Raji (cell line): ENCODE measurements around the gene ADARB2.

Experiments
- POLR2A ChIP-seq: IDR thresholded peaks from 2 replicates; pipeline ENCODE4 v1.6.1; 2011; ENCODE audit warnings: low read depth, low read length, control low read depth; ENCODE audit not compliant: insufficient read depth

The ADARB2 gene

DNA sequence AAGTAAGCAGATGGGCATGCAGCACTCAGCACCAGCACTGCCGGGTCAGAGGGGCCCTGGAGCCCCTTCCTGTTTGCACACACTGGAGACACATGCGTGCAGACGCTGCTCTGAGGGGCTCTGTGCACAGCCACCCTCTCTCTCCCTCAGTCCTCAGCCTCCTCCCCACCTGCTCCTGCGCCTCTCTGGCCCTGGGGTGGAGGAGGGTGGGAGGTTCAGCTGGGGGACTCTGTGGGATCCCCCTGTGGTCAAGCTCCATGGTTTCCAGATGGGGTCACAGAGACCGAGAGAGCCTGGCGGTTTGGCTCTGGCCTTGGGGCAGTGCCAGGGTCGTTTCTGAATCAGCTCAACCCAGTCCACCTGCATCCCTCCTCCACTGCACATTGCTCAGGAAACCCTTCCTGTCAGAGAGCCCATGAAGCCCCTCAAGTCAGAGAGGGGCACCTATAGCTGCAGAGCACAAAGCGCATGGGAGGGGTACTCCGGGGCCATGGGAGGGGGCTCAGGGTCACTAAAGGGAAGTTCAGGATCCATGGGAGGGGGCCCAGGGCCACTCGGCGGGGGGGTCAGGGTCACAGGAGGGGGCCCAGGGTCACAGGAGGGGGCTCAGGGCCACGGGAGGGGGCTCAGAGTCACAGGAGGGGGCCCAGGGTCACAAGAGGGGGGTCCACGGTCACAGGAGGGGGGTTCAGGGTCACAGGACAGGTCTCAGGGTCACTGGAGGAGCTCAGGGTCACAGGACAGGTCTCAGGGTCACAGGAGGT, 161.7 kb downstream of the ADARB2 start:
- TF ChIP-seq POLR2A: no peak

- no peak for TF ChIP-seq POLR2A
Observed at GRCh38 chr10:1574719-1575118, 162.6 kb downstream of the ADARB2 start.

- TF ChIP-seq POLR2A: no peak
Observed at GRCh38 chr10:1573981-1574380, 163.3 kb downstream of the ADARB2 start.

GRCh38 chr10:1573334-1573969, 163.9 kb downstream of the ADARB2 start:
- TF ChIP-seq POLR2A: no peak

DNA sequence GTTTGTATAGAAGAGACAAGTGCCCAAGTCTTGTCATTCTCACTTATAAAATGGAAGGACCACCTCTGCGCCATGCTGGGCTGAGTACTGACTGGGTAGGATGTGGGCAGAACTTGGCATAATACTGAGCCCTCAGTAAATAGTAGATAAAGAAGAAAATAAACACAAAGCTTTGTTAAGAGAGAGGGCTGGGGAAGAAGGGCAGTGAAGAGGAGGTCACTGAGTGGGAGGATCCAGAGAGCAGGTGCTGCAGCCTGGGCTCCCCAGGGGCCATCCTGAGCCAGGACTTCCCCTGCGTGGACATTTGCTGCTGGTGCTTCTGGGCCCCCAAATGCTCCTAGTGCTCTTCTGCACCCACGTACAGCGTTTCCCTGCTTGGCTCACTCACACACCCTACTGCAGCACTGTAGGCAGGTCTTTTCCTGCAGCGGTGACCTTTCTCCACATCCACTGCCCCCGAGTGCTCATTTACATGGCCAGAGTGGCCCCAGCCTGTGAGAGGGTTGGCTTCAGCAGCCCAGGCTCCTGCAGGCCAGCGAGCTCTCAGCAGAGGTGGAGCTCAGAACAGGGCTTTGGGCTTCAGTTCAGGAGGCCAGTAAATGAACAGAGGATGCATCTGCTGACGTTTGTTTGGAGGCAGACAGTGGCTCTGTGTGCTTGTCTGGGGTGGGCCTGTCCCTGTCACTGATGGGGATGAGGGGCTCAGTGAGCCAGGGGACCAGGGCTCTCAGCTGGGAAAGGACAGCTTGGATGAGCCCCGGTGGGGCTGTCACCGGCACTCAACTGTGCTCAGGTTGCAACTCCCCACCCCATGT, 164.6 kb downstream of the ADARB2 start:
- TF ChIP-seq POLR2A: no peak

DNA sequence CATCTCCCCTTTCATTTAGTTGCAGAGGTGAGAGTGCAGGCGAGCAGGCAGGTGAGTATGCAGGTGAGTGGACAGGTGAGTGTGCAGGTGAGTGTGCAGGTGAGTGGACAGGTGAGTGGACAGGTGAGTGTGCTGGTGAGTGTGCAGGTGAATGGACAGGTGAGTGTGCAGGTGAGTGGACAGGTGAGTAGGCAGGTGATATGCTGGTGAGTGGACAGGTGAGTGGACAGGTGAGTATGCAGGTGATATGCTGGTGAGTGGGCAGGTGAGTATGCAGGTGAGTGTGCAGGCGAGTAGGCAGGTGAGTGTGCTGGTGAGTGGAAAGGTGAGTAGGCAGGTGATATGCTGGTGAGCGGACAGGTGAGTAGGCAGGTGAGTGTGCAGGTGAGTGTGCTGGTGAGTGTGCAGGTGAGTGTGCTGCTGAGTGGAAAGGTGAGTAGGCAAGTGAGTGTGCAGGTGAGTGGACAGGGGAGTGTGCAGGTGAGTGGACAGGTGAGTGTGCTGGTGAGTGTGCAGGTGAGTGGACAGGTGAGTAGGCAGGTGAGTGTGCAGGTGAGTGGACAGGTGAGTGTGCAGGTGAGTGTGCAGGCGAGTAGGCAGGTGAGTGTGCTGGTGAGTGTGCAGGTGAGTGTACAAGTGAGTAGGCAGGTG, 165.6 kb downstream of the ADARB2 start:
- TF ChIP-seq POLR2A: no peak

DNA sequence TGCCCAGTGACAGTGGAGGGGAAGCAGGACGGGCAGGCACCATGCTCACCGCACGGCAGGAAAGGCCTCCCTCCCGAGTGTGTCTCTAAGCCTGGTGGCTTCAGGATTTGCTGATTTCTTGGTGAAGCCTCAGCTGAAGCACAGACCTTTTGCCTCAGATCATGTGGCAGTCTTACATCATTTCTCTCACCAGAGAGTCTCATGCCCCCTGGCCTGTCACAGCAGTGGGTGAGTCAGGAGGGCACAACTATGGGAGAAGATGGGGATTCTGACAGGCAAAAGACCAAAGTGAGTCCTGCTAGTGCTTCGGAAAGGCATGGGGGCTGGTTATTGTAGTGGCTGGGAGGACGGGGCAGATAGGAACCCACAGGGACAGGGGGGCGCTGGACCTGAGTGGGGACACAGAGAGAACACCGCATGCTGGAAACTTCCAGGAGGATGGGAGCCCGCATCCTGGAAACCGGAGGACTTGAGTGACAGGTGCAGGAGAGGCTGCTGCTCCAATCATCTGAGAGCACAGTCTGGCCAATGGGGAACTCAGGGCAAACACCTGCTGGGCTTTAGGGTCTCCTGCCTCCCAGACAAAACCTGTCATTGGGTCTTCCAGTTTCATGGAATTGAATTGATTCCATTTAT, 166.8 kb downstream of the ADARB2 start:
- no peak for TF ChIP-seq POLR2A

DNA sequence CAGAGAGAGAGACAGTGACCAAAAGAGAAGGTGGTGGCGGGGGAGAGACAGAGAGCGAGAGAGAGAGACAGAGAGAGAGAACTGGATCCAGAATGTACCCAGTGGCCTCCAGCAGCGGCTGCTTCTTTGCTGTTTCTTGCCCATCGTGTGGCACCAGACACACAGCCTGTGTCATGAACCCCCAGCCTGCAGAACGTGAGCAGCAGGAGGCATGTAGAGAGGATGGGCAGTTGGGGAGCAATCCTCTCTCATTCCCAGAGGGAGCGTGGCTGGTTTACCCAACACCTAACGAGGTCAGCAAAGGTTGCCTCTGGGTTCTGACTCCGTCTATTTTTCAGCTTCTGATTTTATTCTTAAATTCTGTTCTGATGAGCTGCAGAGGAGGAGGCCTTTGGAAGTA, 168.1 kb downstream of the ADARB2 start:
- no peak for TF ChIP-seq POLR2A

DNA sequence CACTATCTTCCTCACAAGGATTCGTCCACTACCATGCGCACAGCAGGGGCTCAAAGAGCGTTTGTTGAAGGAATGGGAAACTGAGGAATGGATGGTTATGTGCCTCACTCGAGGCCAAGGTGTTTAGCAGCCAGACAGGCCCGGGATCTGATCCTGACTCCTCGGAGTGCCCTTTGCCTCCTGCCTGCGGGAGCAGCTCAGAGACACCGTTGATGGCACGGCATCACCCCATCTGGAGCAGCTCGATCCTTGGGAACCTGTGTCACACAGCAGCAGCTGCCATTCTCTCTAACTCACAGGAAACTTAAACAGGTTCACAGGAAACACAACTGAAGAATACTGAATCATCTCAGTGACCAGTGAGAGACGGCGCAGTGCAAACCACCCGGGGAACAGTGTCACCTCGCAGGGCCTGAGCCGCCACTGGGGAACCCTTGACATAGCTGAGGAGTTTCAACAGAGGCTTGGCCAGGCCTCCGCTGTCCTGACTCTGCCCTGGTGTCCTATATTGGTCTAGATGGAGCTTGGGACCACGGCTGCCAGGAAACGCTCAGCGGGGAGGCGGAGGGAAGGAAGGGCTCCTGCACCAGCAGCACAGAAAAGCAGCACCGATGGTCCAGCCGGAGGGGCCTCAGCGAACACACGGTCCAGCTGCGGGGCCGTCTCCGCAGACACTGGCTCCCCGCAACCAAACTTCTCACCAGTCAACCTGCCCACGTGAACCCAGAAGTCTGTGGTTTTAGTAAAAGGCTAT, 169.4 kb downstream of the ADARB2 start:
- no peak for TF ChIP-seq POLR2A

DNA sequence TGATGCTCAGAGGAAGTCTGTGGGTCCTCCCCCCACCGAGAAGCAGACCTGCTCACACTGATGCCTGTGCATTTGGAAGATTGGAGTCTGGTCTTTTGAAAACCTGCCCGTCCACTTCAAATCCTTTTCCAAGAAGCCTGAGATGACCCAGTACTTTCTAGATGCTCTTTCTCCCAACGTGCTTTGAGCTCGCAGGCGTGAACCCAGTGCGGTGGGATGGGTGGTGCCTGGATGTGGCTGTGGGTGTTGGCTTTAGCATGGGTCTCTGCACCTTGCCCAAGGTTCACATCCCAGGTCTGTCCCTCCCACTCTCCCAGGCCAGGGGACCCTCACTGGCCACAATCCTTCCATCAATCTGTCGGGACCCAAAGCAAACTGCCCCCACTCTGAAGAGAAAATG, 170.2 kb downstream of the ADARB2 start:
- no peak for TF ChIP-seq POLR2A

DNA sequence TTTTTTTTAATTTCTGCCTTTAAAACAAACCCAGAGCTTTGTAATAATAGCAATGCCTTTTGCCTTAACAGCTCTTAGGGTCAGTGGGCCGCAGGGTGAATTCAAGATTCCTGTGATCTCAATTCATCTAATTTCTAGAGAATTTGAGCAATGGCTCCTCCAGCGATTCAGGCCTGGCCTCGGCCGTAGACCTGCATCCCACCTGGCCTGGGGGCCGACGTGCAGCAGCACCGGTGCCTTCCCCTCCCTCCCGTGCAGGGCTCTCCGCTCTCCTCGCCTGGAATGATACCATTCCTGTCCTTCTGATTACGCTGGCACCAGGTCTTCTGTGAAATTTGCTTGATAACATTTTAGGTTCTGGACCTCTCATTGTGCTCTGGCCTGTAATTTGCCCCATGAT, 172.5 kb downstream of the ADARB2 start:
- TF ChIP-seq POLR2A: no peak

DNA sequence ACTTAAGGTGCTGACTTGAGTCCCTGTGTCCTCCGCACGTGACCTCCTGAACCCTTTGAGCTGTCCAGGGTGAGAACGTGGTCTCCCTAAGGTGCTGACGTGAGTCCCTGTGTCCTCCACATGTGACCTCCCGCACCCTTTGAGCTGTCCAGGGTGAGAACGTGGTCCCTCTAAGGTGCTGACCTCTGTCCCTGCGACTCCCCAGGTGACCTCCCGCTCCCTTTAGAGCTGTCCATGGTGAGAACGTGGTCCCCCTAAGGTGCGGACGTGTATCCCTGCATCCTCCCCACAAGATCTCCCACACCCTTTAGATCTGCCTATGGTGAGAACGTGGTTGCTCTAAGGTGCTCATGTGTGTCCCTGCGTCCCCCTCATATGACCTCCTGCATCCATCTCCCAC, 174.3 kb downstream of the ADARB2 start:
- no peak for TF ChIP-seq POLR2A

DNA sequence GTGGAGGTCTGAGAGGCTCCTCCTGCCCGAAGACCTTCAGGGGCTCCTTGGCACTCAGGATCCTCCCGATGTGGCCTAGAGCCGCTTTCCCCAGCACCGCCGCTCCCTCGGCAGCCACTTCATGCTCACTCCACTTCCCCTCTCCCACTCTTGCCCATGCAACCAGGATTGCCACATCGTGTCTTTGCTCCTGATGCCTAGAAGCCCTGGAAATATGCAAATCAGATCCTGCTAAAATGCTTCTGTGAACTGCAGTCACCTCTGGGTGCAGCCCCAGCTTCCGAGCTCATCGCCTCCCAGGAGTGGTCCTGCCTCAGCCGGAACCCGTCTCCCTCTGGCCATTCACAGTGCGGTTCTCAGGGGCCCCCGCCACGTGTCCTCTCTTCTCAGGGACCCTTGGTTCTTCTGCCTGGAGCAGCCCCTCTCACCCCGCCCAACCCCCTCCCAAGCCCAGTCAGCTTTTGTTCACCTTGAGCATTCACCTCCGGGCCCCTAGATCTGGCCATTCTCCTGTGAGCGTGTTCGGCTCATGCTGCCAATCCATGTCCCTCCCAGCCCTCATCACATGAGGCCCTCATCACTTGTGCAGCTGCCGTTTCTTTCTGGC, 175.5 kb downstream of the ADARB2 start:
- no peak for TF ChIP-seq POLR2A
